ENCODE results near the gene BEAN1.

Gene BEAN1

GRCh38 chr16:66434619-66435430, 7.7 kb downstream of the BEAN1 start:
- no peak overlapping the region for H3K4me3 ChIP-seq (ENCODE audit: low read depth, low read length)
- peaks cover 19% of the 10 kb centered on the region for H3K4me1 ChIP-seq (ENCODE audit: control insufficient read depth, insufficient read depth, low read length)
- no peaks in the 10 kb centered on the region for H3K36me3 ChIP-seq (ENCODE audit: control insufficient read depth, insufficient read depth, low read length)
- H3K27me3 ChIP-seq (ENCODE audit: control insufficient read depth, insufficient read depth, low read length), result peaks cover 23% of the 10 kb centered on the region
- no peak overlapping the region for H3K9ac ChIP-seq (ENCODE audit: low read length)
- no peak overlapping the region for H3K27ac ChIP-seq (ENCODE audit: low read depth, low read length)
- no peaks in the 10 kb centered on the region for H3K9me3 ChIP-seq (ENCODE audit: control insufficient read depth, insufficient read depth, low read depth, low read length)

DNA sequence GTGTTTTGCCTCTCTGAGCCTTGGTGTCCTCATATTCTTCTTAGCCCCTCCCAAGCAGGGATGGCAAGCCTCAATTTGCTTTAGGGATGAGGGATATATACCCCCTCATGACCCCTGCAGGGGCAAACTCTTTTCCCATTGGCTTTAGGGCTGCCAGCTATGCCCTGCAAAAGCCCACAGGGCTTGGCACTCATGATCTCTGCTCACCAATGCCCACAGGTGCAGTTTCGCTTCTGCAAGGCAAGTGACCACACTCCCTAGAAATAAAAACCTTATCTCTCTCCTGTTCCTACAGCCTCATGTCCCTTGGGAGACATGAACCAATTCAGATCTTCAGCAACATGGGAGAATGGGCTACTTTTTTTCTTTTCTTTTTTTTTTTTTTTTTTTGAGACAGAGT, 8.8 kb downstream of the BEAN1 start:
- H3K9ac ChIP-seq (ENCODE audit: low read length), result no peak overlapping the region
- H3K4me1 ChIP-seq (ENCODE audit: control insufficient read depth, insufficient read depth, low read length), result peaks cover 19% of the 10 kb centered on the region
- H3K9me3 ChIP-seq (ENCODE audit: control insufficient read depth, insufficient read depth, low read depth, low read length), result no peaks in the 10 kb centered on the region
- H3K27me3 ChIP-seq (ENCODE audit: control insufficient read depth, insufficient read depth, low read length), result peaks cover 13% of the 10 kb centered on the region
- no peaks in the 10 kb centered on the region for H3K36me3 ChIP-seq (ENCODE audit: control insufficient read depth, insufficient read depth, low read length)
- H3K27ac ChIP-seq (ENCODE audit: low read depth, low read length), result no peak overlapping the region
- H3K4me3 ChIP-seq (ENCODE audit: low read depth, low read length), result no peak overlapping the region

DNA sequence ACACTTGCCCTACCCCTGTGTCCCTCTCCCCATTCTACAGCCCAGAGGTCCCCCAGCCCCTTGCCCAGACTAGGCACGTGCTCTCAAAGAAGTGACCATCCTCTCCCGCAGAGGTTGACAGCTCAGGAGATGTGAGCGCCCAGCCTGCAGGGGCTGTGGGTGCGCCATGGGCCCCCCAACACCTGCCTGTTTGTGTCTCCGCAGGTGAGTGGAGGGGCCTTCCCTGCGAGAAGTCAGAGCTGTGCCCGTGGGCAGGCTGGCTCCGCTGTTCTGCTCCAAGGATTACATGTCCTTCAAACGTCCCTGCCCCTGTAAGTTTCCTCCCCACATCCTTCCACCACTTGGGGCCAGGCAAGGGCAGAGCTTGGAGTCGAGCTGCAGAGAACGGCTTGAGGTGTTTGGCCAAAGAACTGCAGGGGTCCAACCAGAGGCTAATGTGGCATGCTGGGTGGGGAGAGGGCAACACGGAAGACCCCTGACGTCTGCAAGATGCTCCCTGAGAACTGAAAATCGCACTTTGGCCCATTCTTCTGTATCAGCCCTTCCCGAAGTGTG, 10.4 kb downstream of the BEAN1 start:
- no peak overlapping the region for H3K9ac ChIP-seq (ENCODE audit: low read length)
- H3K9me3 ChIP-seq (ENCODE audit: control insufficient read depth, insufficient read depth, low read depth, low read length), result no peaks in the 10 kb centered on the region
- no peak overlapping the region for H3K4me3 ChIP-seq (ENCODE audit: low read depth, low read length)
- H3K27ac ChIP-seq (ENCODE audit: low read depth, low read length), result no peak overlapping the region
- peaks cover 2% of the 10 kb centered on the region for H3K27me3 ChIP-seq (ENCODE audit: control insufficient read depth, insufficient read depth, low read length)
- H3K4me1 ChIP-seq (ENCODE audit: control insufficient read depth, insufficient read depth, low read length), result peaks cover 19% of the 10 kb centered on the region
- no peaks in the 10 kb centered on the region for H3K36me3 ChIP-seq (ENCODE audit: control insufficient read depth, insufficient read depth, low read length)

DNA sequence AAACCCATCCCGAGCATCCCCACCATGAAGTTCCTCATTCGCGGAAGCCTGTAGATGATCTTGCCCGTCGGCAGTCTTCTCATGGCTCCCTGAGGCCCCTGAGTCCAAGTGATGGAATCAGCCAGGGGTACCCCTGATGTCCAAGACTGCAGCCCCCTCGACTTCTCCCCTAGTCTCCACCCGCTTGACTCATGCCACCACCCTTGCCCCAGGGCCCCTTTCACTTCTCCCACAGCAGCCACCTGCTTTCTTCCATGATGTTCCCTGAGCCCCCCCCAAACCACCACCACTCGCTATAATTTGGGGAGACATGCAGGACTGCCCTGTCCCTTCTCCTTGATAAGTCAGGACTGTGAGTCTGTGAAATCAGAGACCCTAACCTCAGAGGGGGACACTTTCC, 11.4 kb downstream of the BEAN1 start:
- Histone ChIP-seq H3K4me3 (ENCODE audit: low read depth, low read length) (no peak overlapping the region), H3K27me3 (ENCODE audit: control insufficient read depth, insufficient read depth, low read length) (no peaks in the 10 kb centered on the region; the same call in 1 of the 2 replicates), H3K36me3 (ENCODE audit: control insufficient read depth, insufficient read depth, low read length) (no peaks in the 10 kb centered on the region), H3K9me3 (ENCODE audit: control insufficient read depth, insufficient read depth, low read depth, low read length) (no peaks in the 10 kb centered on the region), H3K9ac (ENCODE audit: low read length) (no peak overlapping the region), H3K4me1 (ENCODE audit: control insufficient read depth, insufficient read depth, low read length) (peaks cover 16% of the 10 kb centered on the region), H3K27ac (ENCODE audit: low read depth, low read length) (no peak overlapping the region)

- Histone ChIP-seq H3K27me3 (ENCODE audit: control insufficient read depth, insufficient read depth, low read length) (no peaks in the 10 kb centered on the region), H3K4me3 (ENCODE audit: low read depth, low read length) (no peak overlapping the region), H3K27ac (ENCODE audit: low read depth, low read length) (no peak overlapping the region), H3K9me3 (ENCODE audit: control insufficient read depth, insufficient read depth, low read depth, low read length) (no peaks in the 10 kb centered on the region), H3K9ac (ENCODE audit: low read length) (no peak overlapping the region), H3K36me3 (ENCODE audit: control insufficient read depth, insufficient read depth, low read length) (no peaks in the 10 kb centered on the region), H3K4me1 (ENCODE audit: control insufficient read depth, insufficient read depth, low read length) (peaks cover 12% of the 10 kb centered on the region)
Measured at GRCh38 chr16:66439051-66439730, 12.1 kb downstream of the BEAN1 start.

DNA sequence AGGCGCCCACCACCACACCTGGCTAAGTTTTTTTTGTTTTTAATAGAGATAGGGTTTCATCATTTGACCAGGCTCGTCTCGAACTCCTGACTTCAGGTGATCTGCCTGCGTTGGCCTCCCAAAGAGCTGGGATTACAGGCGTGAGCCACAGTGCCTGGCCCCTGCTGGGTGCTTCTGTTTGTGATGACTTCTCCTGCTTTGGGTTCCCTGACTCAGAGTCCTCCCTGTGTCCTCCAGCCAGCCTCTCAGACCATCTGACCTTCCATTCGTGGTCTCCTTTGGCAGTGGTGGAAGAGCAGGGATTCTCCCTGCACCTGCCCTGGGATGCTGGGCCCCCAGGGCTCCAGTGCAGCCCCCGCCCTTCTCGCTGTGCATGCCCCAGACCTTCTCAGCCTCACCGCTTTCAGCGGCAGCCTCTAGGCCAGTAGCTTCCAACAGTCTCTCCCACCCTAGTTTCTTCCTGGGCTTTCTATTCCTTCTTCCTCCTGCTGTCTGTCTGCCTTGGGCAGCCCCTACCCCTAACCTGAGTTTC, 13.2 kb downstream of the BEAN1 start:
- Histone ChIP-seq H3K36me3 (ENCODE audit: control insufficient read depth, insufficient read depth, low read length) (no peaks in the 10 kb centered on the region), H3K27me3 (ENCODE audit: control insufficient read depth, insufficient read depth, low read length) (no peaks in the 10 kb centered on the region), H3K9ac (ENCODE audit: low read length) (no peak overlapping the region), H3K9me3 (ENCODE audit: control insufficient read depth, insufficient read depth, low read depth, low read length) (no peaks in the 10 kb centered on the region), H3K4me3 (ENCODE audit: low read depth, low read length) (no peak overlapping the region), H3K4me1 (ENCODE audit: control insufficient read depth, insufficient read depth, low read length) (peaks cover under 1% of the 10 kb centered on the region; the same call in 1 of the 2 replicates), H3K27ac (ENCODE audit: low read depth, low read length) (no peak overlapping the region)

DNA sequence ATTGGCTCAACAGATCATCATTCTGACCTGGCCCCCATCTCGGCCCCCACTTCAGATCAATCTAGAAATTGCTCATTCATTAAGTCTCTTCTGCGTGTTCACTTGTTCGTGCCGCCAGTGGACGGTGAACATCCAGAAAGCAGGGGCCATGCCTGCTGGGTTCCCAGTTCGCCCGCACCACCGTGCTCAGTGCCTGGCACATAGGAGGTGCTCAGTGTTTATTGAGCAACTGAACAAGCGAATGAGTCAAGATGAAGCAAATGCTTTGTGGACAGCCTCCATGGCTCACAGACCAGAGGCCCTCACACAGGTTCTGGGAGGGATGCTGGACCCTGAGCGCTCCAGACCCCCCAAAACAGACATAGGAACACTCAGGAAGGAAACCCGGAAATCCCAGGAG, 13.9 kb downstream of the BEAN1 start:
- Histone ChIP-seq H3K27me3 (ENCODE audit: control insufficient read depth, insufficient read depth, low read length) (no peaks in the 10 kb centered on the region), H3K4me3 (ENCODE audit: low read depth, low read length) (no peak overlapping the region), H3K9me3 (ENCODE audit: control insufficient read depth, insufficient read depth, low read depth, low read length) (no peaks in the 10 kb centered on the region), H3K27ac (ENCODE audit: low read depth, low read length) (no peak overlapping the region), H3K36me3 (ENCODE audit: control insufficient read depth, insufficient read depth, low read length) (no peaks in the 10 kb centered on the region), H3K9ac (ENCODE audit: low read length) (no peak overlapping the region), H3K4me1 (ENCODE audit: control insufficient read depth, insufficient read depth, low read length) (no peaks in the 10 kb centered on the region; the same call in 1 of the 2 replicates)

DNA sequence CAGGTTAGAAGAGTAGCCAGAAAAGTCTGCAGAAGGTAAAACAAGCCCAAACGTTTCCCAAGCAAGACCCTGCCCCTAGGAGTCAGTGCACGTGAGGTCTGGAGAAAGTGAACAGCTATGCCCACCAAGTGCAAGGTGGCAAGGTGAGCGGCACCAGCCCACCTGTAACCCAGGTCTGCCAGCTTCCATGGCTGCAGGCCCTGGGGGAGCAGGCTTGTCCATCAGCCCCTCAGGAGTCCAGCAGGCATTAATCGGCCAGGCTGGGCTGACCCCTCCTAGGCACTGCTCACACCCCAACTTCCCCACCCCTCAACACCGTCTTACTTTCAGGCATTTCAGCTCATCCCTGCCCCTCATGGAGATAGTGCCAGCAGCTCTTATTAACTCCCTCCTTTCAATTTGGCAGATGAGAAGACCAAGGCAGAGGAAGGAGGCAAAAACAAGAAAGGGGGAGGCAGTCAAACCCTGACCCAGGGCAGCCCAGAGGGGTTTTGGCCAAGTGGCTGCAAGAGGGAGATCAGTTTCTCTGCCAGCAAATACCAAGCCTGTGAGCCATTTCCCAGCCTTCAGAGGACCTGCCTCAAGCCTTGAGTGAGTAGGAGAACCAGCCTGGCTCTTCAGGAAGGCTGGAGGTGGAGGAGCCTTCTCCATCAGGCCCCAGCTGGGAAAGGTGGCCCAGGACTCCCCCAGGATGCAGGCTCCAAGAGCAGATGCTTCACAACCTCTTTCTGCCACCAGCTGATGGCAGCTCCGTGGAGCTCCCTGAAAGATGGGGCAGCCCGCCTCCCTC, 14.7 kb downstream of the BEAN1 start:
- no peak overlapping the region for H3K27ac ChIP-seq (ENCODE audit: low read depth, low read length)
- no peaks in the 10 kb centered on the region for H3K36me3 ChIP-seq (ENCODE audit: control insufficient read depth, insufficient read depth, low read length)
- no peaks in the 10 kb centered on the region for H3K9me3 ChIP-seq (ENCODE audit: control insufficient read depth, insufficient read depth, low read depth, low read length)
- no peak overlapping the region for H3K4me3 ChIP-seq (ENCODE audit: low read depth, low read length)
- no peak overlapping the region for H3K9ac ChIP-seq (ENCODE audit: low read length)
- no peaks in the 10 kb centered on the region; the same call in 1 of the 2 replicates for H3K4me1 ChIP-seq (ENCODE audit: control insufficient read depth, insufficient read depth, low read length)
- H3K27me3 ChIP-seq (ENCODE audit: control insufficient read depth, insufficient read depth, low read length), result 0 out of 2 replicates have a peak, but pooled peaks cover 4% of the 10 kb centered on the region

- Histone ChIP-seq H3K4me1 (ENCODE audit: control insufficient read depth, insufficient read depth, low read length) (no peaks in the 10 kb centered on the region; the same call in 1 of the 2 replicates), H3K27me3 (ENCODE audit: control insufficient read depth, insufficient read depth, low read length) (0 out of 2 replicates have a peak, but pooled peaks cover 4% of the 10 kb centered on the region), H3K27ac (ENCODE audit: low read depth, low read length) (no peak overlapping the region), H3K4me3 (ENCODE audit: low read depth, low read length) (no peak overlapping the region), H3K9ac (ENCODE audit: low read length) (no peak overlapping the region), H3K9me3 (ENCODE audit: control insufficient read depth, insufficient read depth, low read depth, low read length) (no peaks in the 10 kb centered on the region), H3K36me3 (ENCODE audit: control insufficient read depth, insufficient read depth, low read length) (no peaks in the 10 kb centered on the region)
Measured at GRCh38 chr16:66442502-66443268, 15.6 kb downstream of the BEAN1 start.

DNA sequence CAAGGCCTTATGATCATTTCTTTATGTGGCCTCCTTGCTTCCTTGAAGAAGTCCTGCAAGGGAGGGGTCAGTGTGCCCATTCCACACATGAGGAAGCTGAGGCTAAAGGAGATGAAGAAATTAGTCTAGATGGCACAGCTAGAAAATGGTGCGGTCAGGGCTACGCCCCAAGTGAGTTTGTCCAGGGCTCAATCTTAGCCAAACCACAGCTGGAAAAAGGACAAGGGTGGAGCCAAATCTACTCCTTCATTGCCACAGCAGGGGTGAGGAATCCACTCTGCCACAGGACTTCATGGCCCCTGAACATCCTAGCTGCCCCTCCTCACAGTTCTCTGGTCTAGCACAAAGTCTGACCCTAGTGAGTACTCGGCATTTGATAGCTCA, 16.2 kb downstream of the BEAN1 start:
- H3K27me3 ChIP-seq (ENCODE audit: control insufficient read depth, insufficient read depth, low read length), result 0 out of 2 replicates have a peak, but pooled peaks cover 4% of the 10 kb centered on the region
- no peaks in the 10 kb centered on the region for H3K4me1 ChIP-seq (ENCODE audit: control insufficient read depth, insufficient read depth, low read length)

More for the DNA sequence above, 16.2 kb downstream of the BEAN1 start:
- H3K4me3 ChIP-seq (ENCODE audit: low read depth, low read length), result no peak overlapping the region
- no peaks in the 10 kb centered on the region for H3K9me3 ChIP-seq (ENCODE audit: control insufficient read depth, insufficient read depth, low read depth, low read length)
- no peak overlapping the region for H3K27ac ChIP-seq (ENCODE audit: low read depth, low read length)
- no peak overlapping the region for H3K9ac ChIP-seq (ENCODE audit: low read length)
- no peaks in the 10 kb centered on the region for H3K36me3 ChIP-seq (ENCODE audit: control insufficient read depth, insufficient read depth, low read length)
